NCI-H2107 treated with DMSO at 0.1 percent for 48 hours (cell line): Measurements from ENCODE around the gene PHPT1.

Source experiments
- DNase-seq: peaks from one replicate; lab custom pipeline; 2025; ENCODE audit not compliant: unreplicated experiment; lab: John Stamatoyannopoulos, UW

PHPT1 gene

GRCh38 chr9:136847826-136848392, 1.3 kb upstream of the PHPT1 start:
- peak; percentile 44 for DNase-seq

GRCh38 chr9:136848393-136849037, 694 bp upstream of the PHPT1 start:
- peak; percentile 51 for DNase-seq

- no peak for DNase-seq
Measured at GRCh38 chr9:136849960-136850865, 1.0 kb downstream of the PHPT1 start.

- no peak for DNase-seq
Measured at GRCh38 chr9:136850866-136851775, 1.9 kb downstream of the PHPT1 start.

GRCh38 chr9:136851941-136852663, 2.9 kb downstream of the PHPT1 start, which contains the start of gene MAMDC4:
Gene MAMDC4, plus strand, starts transcription at chr9:136852346. Its CDS starts 71 bp downstream, at chr9:136852417.
- DNase-seq: no peak

- DNase-seq: no peak
Measured at GRCh38 chr9:136852664-136853595, 3.7 kb downstream of the PHPT1 start.

- no peak for DNase-seq
Measured at GRCh38 chr9:136853596-136854112, 4.4 kb downstream of the PHPT1 start.

- DNase-seq: no peak
Measured at GRCh38 chr9:136854113-136854841, 5.1 kb downstream of the PHPT1 start.

GRCh38 chr9:136854842-136855460, 5.7 kb downstream of the PHPT1 start:
- no peak for DNase-seq

- DNase-seq: no peak
Measured at GRCh38 chr9:136855461-136856078, 6.4 kb downstream of the PHPT1 start.

- no peak for DNase-seq
Measured at GRCh38 chr9:136856079-136856476, 6.9 kb downstream of the PHPT1 start.

- DNase-seq: no peak
Measured at GRCh38 chr9:136856541-136857141, 7.4 kb downstream of the PHPT1 start.

- no peak for DNase-seq
Measured at GRCh38 chr9:136857166-136857565, 8.0 kb downstream of the PHPT1 start.

GRCh38 chr9:136857581-136858412, 8.6 kb downstream of the PHPT1 start:
- DNase-seq: peak; percentile 16

GRCh38 chr9:136858452-136858843, 9.2 kb downstream of the PHPT1 start:
- DNase-seq: no peak
